Stimulated activated CD8-positive, alpha-beta memory T cell treated with anti-CD3 and anti-CD28 coated beads, Interleukin-7, amount 100 ng/mL, for 24 hours (primary cell): ENCODE measurements around the gene TCF12.

Source experiments
- DNase-seq: peaks from one replicate; pipeline ENCODE4 v3.0.0-alpha.2; 2020; ENCODE audit warnings: low read depth

The TCF12 gene

GRCh38 chr15:57169643-57170042 lies 251.2 kb downstream of the TCF12 start:
- no peak for DNase-seq

- DNase-seq = no peak
Measured at GRCh38 chr15:57171426-57171825, 253.0 kb downstream of the TCF12 start.

GRCh38 chr15:57172925-57173324 lies 254.5 kb downstream of the TCF12 start:
- DNase-seq = no peak

GRCh38 chr15:57183041-57183440 lies 264.6 kb downstream of the TCF12 start:
- DNase-seq = no peak

- no peak for DNase-seq
Measured at GRCh38 chr15:57183614-57184344, 265.3 kb downstream of the TCF12 start.

DNA sequence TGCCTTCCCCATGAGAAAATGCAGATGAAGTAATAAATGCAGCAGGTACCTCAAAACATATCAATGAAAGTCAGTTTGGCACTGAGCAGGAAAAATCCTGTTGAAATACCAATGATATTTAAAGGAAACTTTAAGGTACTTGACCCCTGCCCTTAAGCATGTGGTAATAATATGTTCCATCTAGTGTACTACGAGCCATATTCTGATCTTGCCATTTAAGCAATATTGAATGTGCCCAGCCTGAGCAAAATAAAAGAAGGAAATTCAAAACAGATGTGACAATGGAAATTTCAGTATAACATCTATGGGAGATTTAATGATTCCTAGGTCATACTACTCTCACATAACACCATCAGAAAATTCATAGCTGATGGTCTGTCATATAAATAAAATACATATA lies 266.1 kb downstream of the TCF12 start:
- no peak for DNase-seq

- DNase-seq = no peak
Measured at GRCh38 chr15:57185507-57186074, 267.1 kb downstream of the TCF12 start.

DNA sequence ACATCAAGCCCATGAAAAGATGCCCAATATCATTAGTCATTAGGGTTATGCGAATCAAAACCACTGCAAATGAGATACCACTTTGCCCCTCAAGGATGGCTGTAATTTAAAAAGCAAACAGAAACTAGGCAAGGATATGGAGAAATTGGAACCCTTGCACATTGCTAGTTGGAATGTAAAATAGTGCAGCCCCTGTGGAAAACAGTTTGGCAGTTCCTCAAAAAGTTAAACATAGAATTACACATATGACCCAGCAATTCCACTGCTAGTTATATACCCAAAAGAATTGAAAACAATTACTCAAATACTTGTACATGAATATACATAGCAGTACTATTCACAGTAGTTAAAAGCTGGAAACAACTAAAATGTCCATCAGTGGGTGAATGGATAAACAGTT lies 271.0 kb downstream of the TCF12 start:
- DNase-seq = no peak

DNA sequence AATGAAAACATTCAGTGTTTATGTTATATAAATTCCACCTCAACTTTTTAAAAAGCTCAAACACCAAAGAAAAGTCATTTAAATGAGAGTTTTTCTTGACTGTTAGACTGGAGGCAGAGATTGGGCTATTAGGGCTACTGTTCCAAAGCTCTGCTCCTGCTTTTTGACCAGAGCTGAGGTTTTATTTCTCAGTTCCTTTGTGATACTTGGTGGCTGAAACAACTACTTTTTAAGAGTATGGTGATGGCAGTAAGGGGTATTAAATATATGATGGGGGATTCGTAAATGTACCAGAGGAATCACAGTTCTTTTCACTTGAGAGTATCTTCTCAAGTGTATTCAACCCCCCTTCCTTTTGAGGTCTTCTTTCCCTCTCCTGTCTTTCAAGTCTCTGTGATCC lies 271.8 kb downstream of the TCF12 start:
- no peak for DNase-seq

DNA sequence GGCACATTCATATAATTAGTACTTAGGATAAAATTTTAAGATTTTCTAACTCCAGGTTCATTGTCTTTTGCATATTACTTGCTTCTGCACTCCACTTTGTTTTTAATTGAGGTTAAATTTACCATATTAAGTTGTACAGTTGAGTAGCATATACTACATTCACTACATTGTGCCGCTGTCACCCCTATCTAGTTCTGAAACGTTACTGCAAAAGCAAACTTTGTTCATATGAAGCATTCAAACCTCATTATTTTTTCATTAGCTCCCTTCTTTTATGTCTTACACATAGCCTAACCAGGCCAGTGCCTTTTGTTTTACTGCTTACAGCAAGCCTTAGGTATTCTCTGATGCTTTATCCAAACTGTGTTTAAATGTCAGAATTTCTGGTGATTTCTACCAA lies 274.7 kb downstream of the TCF12 start:
- DNase-seq = no peak

- DNase-seq = no peak
Measured at GRCh38 chr15:57195326-57195725, 276.9 kb downstream of the TCF12 start.

GRCh38 chr15:57196865-57197264 lies 278.4 kb downstream of the TCF12 start:
- no peak for DNase-seq

DNA sequence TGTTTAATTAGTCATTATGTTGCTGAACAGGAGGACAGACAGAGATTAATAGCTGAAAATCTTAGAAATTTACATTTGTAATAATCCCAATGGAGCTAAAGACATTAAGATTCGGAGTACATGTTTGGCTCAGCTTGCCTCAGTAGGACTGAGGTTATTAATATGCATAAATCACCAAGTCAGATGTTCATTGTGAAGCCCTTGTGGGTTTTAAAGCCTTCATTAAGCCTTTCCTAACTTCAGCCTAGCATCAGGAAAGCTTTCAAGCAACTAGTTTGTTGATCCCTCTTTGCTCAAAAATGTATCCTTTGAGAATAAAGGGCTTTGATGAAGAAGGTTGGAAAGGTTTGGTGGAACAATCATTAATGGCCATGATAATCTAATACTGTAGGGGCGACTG lies 279.7 kb downstream of the TCF12 start:
- DNase-seq = no peak

DNA sequence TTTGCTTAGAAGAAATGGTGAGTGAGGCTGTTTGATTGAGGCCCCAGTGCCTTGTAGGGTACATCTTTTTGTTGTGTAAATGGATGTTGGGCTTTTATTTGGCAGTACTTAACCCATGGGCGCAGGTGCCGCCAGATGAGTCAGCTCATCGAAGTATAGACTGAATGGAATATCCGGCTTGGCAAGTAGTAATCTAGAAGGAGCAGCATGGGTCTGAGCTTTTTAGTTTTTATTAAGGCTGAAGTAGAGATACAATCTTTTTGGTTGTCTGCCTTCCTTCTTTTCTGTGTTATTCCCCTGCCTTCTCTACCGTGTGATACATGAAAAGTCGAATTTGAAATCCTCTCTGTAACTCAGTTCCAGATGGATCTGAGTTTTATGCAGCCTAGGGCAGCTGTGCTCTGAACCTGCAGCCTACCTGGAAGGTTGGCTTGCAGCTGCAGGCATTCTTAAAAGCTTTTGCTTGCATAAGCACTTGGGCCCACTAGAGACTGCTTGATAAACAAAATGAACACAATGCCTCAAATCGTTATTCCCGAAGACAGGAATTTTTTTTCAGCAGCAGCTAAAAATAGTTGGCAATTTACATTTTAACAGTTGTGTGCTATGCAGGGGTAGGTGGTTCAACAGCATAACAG lies 280.3 kb downstream of the TCF12 start:
- DNase-seq = no peak

GRCh38 chr15:57201578-57201977 lies 283.1 kb downstream of the TCF12 start:
- DNase-seq = no peak

DNA sequence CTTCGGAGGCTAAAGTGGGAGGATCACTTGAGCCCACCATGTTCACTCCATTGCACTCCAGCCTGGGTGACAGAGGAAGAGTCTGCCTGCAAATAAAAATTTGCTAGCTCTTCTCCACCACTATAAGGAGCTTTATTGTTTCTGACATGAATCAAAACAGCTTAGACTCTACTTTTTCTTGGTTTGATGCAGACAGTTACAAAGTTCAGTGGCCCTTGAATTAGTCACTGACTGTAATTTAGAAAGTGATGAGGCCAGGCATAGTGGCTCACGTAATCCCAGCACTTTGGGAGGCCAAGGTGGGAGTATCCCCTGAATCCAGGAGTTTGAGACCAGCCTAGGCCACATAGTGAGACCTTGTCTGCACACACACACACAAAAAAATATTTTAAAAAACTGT lies 285.5 kb downstream of the TCF12 start:
- no peak for DNase-seq

GRCh38 chr15:57205027-57205855 lies 286.8 kb downstream of the TCF12 start:
- DNase-seq = no peak

DNA sequence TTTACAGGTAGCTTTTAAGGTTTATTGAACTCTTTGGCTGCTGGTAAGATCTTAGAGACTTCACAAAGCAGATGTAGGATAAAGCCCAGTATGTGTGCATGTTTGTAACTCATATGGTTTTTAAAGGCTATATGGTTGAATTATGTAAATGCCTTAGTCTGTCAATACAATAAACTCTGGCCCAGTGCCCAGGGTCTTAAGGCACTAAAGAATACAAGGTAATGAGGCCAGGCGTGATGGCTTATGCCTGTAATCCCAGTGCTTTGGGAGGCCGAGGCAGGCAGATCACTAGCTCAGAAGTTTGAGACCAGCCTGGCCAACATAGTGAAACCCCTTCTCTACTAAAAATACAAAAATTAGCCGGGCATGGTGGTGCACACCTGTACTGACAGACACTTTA lies 287.6 kb downstream of the TCF12 start:
- no peak for DNase-seq

- DNase-seq = no peak
Measured at GRCh38 chr15:57213862-57214261, 295.4 kb downstream of the TCF12 start.

GRCh38 chr15:57215326-57215725 lies 296.9 kb downstream of the TCF12 start:
- no peak for DNase-seq

- DNase-seq = no peak
Measured at GRCh38 chr15:57215881-57216280, 297.4 kb downstream of the TCF12 start.

DNA sequence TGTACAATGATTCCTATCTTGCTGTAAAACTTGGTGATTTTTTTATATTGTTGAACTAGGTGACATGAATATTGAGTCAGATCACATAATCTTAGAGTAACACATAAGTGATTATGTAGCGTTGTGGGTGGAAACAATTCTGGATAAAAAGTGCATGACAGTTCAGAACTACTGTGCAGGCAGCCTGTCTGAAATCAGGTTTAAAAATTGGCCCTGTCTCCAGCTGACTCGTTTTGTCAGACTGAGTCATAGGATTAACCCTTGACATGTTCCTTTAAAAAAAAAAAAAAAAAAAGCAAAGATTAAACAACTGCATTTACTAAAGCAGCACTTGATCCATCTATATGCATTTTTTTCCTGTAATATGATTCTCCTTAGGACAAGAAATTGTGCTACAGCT lies 297.8 kb downstream of the TCF12 start:
- no peak for DNase-seq
